GM19351 (cell line): ENCODE data around the gene CYP2W1.

Experiments
- ATAC-seq: cut with Tn5 transposase; IDR thresholded peaks from one replicate; pipeline ENCODE4 v1.9.1; 2021; ENCODE audit warnings: mild to moderate bottlenecking, moderate library complexity; ENCODE audit not compliant: unreplicated experiment

The CYP2W1 gene

DNA sequence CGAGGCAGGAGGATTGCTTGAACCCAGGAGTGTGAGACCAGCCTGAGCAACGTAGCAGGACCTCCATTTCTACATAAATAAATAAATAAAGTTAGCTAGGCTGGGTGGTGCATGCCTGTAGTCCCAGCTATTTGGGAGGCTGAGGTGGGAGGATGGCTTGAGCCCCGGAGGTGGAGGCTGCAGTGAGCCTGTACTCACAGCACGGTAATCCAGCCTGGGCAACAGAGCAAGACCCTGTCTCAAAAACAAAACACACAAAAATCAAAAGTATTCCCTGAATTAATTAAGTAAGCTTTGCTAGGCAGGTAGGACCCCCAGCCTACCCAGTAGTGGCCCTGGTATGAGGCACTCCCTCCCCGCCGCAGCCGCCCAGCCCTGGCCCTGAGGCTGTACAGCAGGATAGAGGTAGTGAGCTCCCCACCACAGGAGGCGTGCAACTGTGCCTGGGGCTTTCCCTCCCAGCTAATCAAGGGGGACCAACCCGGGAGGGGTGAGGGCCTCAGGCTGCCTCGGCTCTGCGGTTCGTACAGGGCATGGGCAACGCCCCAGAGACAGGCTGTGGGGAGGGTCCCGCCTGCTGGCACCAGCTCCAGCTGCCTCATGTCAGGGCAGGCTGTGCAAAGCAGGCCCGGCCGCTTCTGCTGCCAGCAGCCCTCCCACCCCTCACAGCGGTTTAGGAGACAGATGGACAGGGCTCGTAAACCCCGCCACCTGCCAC, 1.0 kb upstream of the CYP2W1 start:
- no peak for ATAC-seq

DNA sequence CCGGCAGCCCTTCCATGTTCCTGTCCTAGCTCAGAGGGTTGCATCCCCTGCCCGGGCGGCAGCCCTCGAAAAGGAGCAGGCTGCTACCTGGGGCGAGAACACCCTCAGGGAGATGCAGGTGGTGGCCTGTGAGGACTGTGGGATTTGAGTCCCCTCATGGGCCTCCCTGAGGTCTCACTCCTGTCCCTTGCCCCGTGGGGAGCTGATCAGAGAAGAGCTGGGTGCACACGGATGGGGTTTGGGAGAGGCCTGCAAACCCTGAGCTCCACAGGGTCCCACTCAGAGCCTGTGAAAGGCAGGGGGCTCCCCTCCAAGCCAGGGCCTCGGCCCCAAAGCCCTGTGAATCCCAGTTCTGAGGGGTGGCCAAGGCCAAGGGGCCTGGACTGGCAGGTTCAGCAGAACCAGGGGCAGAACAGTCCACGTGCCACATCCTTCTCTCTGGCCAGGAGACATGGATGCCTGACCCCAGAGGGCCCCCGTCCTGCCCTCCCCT, 424 bp upstream of the CYP2W1 start:
- ATAC-seq, result no peak

DNA sequence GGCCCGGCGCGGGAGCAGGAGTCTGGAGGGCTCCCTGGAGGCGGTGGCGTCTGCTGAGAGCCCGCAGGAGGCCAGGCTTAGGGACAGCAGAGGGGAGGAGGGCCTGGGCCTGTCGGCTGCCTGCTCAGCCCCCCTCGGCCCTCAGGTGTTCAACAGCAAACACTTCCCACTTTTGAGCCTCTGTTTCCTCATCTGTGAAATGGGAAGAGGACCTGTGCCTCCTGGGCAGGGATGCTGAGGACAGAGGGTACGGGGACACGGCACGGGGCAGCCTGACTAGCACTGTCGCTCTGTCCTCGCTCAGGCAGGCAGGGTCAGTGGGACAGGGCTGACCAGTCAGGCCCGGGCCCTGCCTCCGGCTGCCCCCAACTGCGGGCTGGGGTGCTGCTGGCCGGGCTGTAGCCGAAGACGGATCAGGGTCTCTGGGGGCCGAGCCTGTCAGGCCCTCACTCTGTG, 663 bp downstream of the CYP2W1 start:
- no peak for ATAC-seq

DNA sequence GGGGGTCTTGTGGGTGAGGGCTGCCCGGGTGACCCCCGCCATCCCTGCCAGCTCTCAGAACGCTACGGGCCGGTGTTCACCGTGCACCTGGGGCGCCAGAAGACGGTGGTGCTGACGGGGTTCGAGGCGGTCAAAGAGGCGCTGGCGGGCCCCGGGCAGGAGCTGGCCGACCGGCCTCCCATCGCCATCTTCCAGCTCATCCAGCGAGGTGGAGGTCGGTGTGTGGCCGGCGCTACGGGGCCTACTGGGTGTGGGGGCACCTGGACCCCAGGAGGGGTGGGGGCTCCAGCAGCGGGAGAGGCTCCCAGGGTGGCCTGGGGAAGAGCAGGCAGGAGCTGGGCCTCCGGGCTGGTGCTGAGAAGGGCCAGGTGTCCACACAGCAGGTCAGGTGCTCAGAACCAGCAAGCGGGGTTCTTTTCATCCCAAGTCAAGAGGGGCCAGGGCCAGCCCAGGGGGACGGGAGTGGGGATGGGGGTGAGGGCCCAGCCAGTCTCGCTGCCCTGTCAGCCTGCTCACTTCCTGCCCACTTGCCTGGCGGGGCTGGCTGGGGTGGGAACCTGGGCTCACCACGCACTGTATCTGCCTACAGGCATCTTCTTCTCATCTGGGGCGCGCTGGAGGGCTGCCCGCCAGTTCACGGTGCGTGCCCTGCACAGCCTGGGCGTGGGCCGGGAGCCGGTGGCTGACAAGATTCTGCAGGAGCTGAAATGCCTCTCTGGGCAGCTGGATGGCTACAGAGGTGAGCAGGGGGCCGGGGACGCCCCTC, 1.6 kb downstream of the CYP2W1 start:
- no peak for ATAC-seq

DNA sequence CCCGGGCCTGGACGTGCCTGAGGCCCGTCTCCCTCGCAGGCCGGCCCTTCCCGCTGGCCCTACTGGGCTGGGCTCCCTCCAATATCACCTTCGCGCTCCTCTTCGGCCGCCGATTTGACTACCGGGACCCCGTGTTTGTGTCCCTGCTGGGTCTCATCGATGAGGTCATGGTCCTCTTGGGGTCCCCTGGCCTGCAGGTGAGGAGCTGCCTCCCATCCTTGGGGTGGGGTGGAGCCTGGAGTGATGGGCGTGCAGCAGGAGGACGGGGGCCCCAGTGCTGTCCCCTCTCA, 2.1 kb downstream of the CYP2W1 start:
- ATAC-seq, result no peak

DNA sequence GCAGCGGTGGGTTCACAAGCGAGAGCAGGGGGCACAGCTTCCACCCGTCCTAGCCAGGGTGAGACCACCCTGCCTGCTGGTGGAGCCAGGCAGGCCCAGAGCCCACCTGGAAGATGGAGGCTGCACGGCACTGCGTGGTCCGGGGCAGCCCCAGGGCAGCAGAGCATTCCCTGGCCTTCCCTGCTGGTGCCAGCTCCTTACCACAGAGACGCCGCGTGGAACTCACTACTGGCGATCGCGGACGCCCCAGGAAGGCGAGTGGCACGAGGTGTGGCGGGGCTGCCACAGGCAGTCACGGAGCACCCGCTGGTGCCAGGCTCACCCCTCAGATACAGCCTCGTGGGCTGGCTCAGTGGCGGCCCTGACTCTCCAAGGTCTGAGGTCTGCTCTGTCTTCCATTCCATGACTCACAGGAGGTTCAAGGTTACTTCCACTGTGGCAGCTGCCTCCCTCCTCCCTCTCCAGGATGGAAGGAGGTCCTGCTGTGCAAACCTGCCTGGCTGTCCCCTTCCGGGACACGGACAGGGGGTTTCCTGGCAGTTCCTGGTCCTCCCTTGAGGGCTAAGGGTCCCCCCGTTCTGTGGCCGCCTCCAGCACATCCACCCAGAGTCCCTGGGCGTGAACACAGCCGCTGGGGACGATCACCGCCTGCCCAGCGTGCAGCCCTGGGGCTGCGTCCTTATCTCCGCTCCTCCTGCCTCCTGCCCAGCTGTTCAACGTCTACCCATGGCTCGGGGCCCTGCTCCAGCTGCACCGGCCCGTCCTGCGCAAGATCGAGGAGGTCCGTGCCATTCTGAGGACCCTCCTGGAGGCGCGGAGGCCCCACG, 3.1 kb downstream of the CYP2W1 start:
- ATAC-seq, result no peak

DNA sequence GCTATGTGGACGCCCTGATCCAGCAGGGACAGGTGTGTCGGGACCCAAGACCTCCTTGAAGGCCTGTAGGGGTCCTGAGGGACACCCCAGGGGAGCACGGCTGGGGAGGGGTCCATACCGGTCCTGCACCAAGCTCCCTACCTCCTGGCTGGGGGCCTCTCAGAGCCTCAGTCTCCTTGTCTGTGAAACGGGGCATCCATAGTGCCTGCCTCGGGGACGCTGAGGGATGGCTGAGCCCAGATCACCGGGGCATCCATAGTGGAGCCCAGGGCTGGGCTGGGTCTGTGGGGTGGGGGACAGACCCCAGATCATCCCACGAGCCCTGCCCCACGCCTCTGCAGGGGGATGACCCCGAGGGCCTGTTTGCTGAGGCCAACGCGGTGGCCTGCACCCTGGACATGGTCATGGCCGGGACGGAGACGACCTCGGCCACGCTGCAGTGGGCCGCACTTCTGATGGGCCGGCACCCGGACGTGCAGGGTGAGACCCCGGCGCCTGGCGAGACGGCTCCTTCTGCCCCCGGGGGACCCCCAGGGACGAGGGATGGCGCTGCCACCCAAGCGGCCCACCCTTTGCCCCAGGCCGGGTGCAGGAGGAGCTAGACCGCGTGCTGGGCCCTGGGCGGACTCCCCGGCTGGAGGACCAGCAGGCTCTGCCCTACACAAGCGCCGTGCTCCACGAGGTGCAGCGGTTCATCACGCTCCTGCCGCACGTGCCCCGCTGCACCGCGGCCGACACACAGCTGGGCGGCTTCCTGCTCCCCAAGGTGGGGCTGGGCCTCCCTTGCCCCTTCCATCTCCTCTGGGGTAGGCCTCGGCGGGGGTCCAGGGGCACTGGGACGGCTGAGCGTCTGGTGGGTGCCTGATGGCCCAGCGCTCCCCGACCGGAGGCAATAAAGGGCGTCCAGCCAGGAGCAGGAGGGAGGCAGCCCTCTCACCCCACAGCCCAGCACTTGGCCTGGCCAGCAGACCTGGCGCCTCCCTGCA, 4.1 kb downstream of the CYP2W1 start:
- no peak for ATAC-seq

DNA sequence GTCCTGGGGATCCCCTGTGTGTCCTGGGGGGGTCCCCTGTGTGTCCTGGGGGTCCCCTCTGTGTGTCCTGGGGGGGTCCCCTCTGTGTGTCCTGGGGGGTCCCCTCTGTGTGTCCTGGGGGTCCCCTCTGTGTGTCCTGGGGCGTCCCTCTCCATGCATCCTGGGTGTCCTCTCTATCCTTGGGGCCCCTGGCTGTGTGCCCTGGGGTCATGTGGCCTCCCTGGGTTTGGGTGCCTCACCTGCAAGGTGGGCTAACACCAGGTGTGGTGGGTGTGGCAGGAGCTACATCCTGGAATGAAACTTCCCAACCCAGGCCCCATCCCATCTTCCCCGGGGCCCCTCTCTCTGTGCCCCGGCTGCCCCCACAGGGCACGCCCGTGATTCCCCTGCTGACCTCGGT, 4.9 kb downstream of the CYP2W1 start:
- ATAC-seq, result no peak

DNA sequence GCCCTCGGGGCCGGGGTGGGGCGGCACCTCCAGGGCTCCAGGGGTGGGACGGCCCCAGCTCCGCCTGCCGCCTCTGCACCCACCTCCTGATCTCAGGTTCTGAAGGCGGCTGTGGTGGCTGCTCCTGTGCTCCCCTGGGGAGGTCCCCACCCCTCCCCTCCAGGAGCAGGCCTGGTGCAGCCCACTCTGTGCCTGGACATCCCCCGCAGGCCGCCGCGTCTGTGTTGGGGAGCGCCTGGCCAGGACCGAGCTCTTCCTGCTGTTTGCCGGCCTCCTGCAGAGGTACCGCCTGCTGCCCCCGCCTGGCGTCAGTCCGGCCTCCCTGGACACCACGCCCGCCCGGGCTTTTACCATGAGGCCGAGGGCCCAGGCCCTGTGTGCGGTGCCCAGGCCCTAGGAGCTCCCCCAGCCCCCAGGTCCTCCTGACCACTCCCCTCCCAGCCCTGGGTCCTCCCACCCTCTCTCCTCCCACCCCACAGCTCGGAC, 5.5 kb downstream of the CYP2W1 start:
- ATAC-seq, result no peak

DNA sequence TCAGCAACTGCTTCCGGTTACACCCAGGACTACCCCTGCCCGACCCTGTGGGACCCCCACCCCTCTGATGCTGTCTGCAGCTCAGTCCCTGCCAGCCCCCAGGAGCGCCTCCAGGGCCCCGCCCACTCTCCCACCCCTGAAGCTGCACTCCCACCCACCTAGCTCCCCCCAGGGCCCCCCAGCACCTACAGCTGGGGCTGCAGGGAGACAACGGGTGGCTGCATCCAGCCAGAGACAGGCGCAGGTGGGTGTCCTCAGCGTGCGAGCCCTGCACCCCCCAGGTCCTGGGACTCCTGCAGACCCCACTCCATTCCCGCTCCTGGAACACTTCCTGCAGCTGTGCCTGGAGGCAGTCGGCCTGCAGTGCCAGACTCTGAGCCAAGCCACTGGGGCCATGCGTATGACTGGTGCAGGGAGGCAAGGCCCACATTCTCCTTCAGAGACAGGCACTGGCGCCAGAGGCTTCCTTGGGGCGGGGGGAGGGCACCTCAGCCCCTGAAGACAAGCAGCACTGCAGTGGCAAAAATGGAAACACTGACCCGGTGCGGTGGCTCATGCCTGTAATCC, 6.1 kb downstream of the CYP2W1 start:
- no peak for ATAC-seq

DNA sequence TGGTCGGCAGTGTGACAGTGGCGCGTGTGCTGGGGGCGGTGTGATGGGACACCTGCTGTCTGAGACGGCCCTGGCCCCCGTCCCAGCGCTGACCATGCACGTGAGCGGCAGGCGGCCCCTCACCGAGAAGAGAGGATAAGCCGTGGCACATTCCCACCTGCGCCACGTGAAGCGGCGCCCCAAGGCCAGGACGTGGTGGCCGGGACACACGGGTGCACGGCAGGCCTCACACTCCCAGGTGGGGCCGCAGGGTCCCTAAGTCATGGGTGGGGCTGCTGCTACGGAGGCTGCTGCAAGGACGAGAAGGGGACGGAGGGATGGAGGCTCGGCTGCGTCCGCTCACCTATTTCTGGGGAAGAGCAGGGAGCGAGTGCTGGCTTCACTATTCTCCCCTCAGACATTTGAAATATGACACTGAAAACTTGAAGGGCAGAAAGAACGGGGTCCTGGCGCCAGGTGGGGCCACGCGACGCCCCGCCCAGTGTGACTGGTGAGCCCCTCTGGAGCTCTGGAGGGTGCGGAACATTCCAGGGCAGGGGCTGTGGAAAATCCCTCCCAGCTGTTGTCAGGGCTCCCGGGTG, 7.5 kb downstream of the CYP2W1 start:
- ATAC-seq, result no peak

DNA sequence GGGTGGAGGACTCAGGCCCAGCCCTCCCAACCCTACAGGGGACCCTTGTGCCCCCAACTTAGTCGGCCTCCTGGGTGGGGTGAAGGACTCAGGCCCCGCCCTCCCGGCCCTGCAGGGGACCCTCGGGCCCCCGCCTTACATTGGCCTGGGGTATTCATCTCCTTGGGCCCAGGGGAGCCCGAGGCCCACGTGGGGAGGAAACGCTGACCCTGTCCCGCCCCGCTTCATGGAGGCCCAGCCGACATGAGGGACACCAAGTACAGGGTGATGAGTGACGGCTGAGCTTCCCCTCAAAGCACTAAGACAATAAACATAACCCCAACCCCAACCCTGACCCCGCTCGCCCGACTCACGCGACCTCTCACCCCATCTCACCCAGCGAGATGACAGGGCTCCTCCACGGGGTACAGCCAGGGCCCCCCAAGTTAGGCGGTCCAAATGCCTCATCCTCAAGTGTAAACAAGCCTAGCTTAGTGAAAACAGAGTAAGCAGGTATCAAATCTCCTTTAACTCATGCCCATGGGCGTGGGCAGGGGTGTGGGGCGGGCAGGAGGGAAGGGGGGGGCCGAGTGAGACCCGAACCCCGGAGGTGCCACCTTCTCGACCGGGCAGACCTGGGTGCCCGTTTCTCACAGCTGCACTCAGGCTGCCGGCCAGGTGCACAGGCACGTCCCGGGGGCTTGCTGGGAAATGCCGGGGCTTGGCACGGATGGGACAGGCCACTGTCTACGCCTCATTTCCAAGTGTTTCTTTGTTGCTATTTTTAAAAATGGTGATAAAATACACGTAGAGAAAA, 8.2 kb downstream of the CYP2W1 start:
- no peak for ATAC-seq

DNA sequence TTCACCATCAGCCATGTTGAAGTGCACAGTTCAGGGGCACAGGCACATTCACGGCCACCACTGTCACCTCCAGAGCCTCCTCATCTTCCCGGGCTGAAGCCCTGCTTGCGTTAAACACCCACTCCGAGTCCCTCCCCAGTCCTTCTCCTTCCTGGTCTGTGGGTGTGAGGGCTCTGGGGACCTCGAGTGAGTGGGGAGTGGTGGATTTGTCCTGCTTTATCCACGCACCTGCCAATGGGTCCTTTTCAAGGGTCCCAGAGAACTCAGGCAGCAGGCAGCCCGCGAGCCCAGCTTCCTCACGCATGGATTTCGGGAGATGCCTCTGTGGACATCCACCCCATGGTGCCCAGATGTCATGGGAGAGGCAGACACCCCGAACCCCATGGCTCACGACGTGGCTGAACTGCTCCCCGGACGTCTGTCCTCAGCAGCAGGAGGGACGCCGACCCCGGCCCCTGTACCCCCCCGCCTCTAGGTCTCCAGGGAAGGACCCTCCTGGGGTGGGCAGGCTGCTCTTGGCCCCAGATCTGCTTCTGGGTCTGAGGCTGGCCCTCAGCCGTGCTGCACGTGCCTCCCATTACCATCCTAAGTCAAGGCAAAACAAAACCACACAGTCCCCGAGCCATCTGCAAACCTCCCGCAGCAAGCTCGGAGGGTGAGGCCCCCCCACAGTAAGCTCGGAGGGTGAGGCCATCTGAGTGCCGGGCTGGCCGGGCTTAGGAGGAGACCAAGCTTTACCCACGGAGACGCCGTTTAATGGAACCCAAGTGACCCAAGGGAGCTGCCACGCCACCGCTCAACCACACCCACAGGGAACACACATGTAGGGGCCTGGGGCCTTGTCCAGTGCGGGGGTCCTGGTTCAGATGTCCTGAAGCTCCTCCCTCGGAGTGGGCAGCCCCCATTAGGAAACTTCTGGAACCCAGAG, 9.0 kb downstream of the CYP2W1 start:
- ATAC-seq, result no peak

DNA sequence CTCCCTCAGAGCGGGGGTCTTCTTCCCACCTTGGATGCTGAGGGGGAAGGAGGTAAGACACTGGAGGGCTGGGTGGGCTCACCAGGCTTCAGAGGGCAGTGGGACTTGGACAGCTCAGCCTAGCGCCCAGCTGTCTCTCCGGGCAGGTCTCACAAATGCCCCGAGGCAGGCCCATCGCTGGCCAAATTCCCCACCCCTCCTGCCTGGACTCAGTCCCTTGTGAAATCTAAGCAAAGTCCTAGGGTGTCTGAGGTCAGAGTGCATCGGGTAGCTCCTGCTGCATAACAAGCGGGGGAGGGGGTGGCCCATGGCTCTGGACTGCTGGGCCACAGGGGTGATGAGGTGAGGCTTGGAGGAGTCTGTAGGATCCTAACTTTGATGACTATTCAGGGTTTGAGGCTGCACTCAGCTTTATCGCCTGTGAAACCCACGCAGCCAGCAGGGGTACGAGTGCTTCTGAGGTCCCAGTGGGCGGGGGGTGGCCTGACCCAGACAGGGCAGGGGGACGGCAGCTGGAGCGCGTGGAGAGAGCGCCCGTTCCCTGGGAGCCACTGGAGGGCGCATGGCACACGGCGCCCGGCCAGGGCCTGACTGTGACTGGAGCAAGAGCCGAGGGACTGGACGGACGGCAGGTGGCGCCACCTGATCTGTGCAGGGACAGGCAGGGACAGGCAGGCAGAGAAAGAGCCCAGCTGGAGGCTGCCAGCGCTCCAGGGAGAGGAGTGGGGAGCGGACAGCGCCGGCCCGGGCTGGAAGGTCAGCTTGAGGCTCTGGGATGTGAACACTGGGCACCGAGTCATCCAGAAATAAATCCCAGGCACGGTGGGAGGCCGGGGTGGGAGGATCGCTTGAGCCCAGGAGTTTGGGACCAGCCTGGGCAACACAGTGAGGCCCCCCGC, 10.0 kb downstream of the CYP2W1 start:
- peak; percentile 84 for ATAC-seq

DNA sequence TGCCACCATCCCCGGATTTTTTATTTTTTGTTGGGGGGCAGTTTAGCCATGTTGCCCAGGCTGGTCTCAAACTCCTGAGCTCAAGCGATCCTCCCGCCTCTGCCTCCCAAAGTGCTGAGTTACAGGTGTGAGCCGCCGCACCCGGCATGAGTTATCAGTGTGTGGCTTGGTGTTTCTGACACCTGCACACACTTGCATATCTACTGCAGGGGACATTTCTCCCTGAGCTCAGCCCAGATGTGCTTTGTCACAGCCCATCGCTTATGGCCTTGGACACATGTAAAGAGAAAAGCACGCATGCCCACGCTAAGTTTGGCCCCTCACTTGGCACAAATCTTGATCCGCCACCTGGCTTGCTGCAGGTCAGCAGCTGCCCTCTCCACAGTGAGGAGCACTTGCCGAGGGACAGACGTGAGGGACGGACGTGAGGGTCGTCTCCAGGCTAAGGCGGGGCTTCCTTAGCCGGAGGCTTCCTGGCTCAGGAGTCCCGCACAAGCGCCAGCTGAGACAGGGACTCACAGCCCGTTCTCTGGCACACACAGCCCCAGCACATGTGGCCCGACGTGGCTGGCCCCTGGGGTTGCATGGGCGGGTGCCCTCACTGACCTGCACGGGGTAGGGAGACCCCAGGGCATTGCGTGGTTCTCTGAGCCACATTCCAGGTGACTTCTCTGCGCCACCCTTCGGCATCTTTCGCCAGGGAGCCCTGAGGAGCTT, 11.8 kb downstream of the CYP2W1 start:
- no peak for ATAC-seq

DNA sequence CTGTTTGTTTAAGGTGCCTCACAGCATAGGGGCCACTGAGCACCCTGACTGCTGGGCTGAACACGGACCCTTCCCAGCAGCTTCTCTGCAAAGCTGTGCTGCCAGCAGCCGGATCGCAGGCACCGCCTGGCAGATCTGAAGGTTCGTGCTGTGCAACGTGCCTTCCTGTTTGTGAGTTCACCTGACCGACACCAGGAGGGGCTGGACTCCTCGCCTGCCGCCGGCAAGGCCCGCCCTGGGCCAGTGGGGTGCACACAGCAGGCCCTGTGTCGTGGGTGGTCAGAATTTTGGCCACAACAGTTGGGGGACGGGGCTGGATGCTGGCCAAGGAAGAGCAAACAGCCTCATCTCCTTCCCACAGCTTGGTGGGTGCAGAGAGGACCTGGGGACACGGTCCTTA, 12.6 kb downstream of the CYP2W1 start:
- no peak for ATAC-seq
